Esophagus muscularis mucosa (tissue), 3 donors: Measurements from ENCODE around the gene SECTM1.

Experiments used
- POLR2A ChIP-seq: fragments of 450-650 bp; IDR thresholded peaks from one replicate; pipeline ENCODE4 v1.6.1; 2017; ENCODE audit warnings: antibody characterized with exemption, moderate library complexity, mild to moderate bottlenecking, low read depth
- POLR2AphosphoS5 ChIP-seq, 2 donors: sonication (generic); formaldehyde crosslinking; IDR thresholded peaks; one replicate each; pipeline ENCODE4 v1.6.1; 2017; ENCODE audit warnings: antibody characterized with exemption in 2 of 2
- TF ChIP-seq, protein P1 (sequence below), 3 experiments: fragments of 200-600 bp in 2 of 3; fragments of 450-650 bp in 1 of 3; sonication (generic) in 2 of 3; IDR thresholded peaks; one replicate each; pipeline ENCODE4 v1.5.1; 2017 to 2019; ENCODE audit warnings: antibody characterized with exemption in 3 of 3, mild to moderate bottlenecking in 2 of 3, moderate library complexity in 1 of 3

DNA sequence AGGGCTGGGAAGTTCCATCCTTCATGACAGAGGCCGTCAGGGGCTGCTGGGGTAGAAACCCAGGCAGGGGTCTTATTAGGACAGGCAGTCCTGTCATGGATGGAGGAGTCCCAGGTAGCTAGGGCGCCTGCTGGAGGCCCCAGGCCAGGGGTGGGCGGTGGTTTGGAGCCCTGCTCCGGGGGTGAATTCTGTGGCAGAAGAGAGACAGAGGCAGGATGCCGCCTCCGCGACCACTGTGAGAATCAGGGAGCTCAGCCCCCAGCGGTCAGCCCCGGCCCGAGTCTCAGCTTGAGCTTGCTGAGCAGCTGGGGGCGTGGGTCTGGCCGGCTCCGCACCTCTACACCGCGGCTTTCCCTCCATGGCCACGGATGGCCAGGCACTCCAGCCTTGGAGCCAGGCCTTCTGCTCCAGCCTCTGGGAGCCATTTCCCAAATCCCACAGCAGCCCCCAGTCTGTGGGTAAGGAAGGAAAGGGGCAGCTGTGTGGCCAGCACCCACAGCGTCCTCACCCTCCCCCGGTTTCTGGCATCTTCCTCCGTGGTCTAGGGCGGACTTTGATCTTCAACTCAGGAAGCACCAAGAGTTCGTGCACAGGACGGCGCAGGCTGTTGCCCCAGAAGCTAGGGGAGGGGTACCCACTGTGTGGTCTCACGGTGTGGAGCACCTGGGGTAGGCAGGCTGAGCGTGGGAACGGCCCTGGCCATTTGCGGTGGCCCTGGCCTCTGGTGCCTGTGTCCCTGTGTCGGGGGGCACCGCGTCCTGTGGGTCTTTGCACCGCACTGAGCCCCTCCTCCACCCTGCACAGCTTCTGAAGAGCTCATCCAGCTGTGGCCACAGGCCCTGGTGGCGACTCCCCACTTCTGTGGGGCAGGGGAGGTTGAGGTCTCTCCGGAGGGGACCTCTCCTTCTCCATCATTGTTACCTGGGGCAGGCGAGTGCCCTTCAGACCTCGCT lies 30.3 kb downstream of the SECTM1 start:
- TF ChIP-seq, protein P1, sequence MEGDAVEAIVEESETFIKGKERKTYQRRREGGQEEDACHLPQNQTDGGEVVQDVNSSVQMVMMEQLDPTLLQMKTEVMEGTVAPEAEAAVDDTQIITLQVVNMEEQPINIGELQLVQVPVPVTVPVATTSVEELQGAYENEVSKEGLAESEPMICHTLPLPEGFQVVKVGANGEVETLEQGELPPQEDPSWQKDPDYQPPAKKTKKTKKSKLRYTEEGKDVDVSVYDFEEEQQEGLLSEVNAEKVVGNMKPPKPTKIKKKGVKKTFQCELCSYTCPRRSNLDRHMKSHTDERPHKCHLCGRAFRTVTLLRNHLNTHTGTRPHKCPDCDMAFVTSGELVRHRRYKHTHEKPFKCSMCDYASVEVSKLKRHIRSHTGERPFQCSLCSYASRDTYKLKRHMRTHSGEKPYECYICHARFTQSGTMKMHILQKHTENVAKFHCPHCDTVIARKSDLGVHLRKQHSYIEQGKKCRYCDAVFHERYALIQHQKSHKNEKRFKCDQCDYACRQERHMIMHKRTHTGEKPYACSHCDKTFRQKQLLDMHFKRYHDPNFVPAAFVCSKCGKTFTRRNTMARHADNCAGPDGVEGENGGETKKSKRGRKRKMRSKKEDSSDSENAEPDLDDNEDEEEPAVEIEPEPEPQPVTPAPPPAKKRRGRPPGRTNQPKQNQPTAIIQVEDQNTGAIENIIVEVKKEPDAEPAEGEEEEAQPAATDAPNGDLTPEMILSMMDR (IDR thresholded peaks at IDR 0.05) = no peak
- TF ChIP-seq POLR2AphosphoS5 (IDR thresholded peaks at IDR 0.05) (no peak), POLR2A (no peak)
